RWPE2 (cell line): Measurements from ENCODE around the gene TTC32.

Source experiments
- ATAC-seq: fragments of 200-7000 bp; cut with Tn5 transposase; 3 replicates; pipeline ENCODE4 v1.9.1; 2021; ENCODE audit warnings: low read depth
- DNase-seq: peaks from one replicate; pipeline ENCODE4 v3.0.0-alpha.2; 2020; ENCODE audit warnings: low spot score
- H3K27ac ChIP-seq: fragments of 450-650 bp; 2 replicates; pipeline ENCODE4 v1.5.1; 2017; ENCODE audit warnings: mild to moderate bottlenecking; ENCODE audit not compliant: poor library complexity, severe bottlenecking
- H3K27me3 ChIP-seq: fragments of 250-450 bp; sonication (Bioruptor Pico); 2 replicates; pipeline ENCODE4 v1.5.1; 2021; ENCODE audit warnings: mild to moderate bottlenecking, moderate library complexity; ENCODE audit not compliant: insufficient read depth, poor library complexity, severe bottlenecking
- H3K36me3 ChIP-seq: fragments of 250-450 bp; sonication (Bioruptor Pico); 2 replicates; pipeline ENCODE4 v1.5.1; 2020; ENCODE audit warnings: low read depth, mild to moderate bottlenecking, moderate library complexity
- H3K4me1 ChIP-seq: fragments of 250-450 bp; sonication (Bioruptor Pico); 2 replicates; pipeline ENCODE4 v1.5.1; 2021; ENCODE audit warnings: mild to moderate bottlenecking, moderate library complexity; ENCODE audit not compliant: insufficient read depth, poor library complexity, severe bottlenecking
- H3K4me3 ChIP-seq: fragments of 250-450 bp; sonication (Bioruptor Pico); 2 replicates; pipeline ENCODE4 v1.5.1; 2021; ENCODE audit warnings: mild to moderate bottlenecking, moderate library complexity; ENCODE audit not compliant: severe bottlenecking
- H3K9me3 ChIP-seq: fragments of 250-450 bp; sonication (Bioruptor Pico); 2 replicates; pipeline ENCODE4 v1.5.1; 2021; ENCODE audit warnings: mild to moderate bottlenecking, moderate library complexity; ENCODE audit not compliant: severe bottlenecking
- TF ChIP-seq, protein P1 (sequence below): fragments of 450-650 bp; IDR thresholded peaks from one replicate; pipeline ENCODE4 v1.5.1; 2017; ENCODE audit warnings: mild to moderate bottlenecking, moderate library complexity; ENCODE audit not compliant: poor library complexity, severe bottlenecking

TTC32 gene

DNA sequence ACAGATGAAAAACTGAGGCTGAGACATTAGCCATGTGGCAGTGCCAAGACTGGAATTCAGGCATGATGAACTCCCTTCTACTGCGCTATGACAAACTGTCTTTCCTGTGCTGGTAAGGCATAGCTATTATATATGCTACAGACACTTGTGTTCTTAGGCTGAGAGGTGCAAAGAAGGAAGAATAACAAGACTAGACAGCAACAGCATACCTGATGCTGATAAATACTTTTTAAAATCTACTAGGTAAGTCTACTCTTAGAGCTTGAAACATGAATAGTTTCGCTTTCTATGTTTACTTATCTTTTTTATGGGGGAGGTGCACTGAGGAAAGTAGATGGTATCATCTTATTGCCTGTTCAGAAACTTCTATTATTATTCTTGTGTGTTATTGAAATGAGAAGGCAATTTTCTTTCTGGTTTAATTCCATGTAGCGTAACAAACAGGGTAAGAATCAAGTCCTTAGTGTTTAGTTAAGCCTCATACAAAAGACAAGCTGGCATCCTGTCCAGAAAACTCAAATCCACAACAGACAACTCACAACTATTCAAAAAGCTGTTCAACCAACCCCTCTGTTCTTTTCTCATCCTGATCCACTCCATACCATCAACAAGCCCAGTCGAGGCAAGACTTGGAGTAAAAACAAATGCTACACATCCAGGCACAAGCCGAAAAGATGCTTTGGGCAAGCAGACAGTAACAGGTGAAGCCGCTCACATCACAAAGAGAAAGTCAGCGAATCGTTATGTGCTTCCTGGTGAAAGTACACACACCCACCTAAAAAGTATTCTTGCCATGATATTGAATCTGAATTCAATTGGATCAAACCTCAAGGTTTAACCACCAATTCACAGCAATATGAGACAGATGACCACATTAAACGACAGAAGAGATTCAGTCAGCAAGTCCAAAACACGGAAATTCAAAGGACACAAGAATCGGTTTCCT, 1.5 kb downstream of the TTC32 start:
- Histone ChIP-seq H3K9me3 (no peaks in the 10 kb centered on the region), H3K27me3 (no peaks in the 10 kb centered on the region), H3K36me3 (peaks cover 19% of the 10 kb centered on the region), H3K4me1 (peaks cover 39% of the 10 kb centered on the region), H3K27ac (peak overlapping the region; percentile 77), H3K4me3 (peak overlapping the region; percentile 52)
- ATAC-seq: peak; percentile 7; the same call in 1 of the 3 replicates
- no peak for DNase-seq
- TF ChIP-seq, protein P1, sequence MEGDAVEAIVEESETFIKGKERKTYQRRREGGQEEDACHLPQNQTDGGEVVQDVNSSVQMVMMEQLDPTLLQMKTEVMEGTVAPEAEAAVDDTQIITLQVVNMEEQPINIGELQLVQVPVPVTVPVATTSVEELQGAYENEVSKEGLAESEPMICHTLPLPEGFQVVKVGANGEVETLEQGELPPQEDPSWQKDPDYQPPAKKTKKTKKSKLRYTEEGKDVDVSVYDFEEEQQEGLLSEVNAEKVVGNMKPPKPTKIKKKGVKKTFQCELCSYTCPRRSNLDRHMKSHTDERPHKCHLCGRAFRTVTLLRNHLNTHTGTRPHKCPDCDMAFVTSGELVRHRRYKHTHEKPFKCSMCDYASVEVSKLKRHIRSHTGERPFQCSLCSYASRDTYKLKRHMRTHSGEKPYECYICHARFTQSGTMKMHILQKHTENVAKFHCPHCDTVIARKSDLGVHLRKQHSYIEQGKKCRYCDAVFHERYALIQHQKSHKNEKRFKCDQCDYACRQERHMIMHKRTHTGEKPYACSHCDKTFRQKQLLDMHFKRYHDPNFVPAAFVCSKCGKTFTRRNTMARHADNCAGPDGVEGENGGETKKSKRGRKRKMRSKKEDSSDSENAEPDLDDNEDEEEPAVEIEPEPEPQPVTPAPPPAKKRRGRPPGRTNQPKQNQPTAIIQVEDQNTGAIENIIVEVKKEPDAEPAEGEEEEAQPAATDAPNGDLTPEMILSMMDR: no peak

GRCh38 chr2:19898592-19899329, 3.0 kb downstream of the TTC32 start:
- DNase-seq: no peak
- Histone ChIP-seq H3K36me3 (peaks cover 25% of the 10 kb centered on the region), H3K4me1 (peaks cover 40% of the 10 kb centered on the region), H3K4me3 (no peak overlapping the region), H3K27ac (no peak overlapping the region), H3K9me3 (no peaks in the 10 kb centered on the region), H3K27me3 (no peaks in the 10 kb centered on the region)
- ATAC-seq: no peak
- TF ChIP-seq, protein P1: no peak

DNA sequence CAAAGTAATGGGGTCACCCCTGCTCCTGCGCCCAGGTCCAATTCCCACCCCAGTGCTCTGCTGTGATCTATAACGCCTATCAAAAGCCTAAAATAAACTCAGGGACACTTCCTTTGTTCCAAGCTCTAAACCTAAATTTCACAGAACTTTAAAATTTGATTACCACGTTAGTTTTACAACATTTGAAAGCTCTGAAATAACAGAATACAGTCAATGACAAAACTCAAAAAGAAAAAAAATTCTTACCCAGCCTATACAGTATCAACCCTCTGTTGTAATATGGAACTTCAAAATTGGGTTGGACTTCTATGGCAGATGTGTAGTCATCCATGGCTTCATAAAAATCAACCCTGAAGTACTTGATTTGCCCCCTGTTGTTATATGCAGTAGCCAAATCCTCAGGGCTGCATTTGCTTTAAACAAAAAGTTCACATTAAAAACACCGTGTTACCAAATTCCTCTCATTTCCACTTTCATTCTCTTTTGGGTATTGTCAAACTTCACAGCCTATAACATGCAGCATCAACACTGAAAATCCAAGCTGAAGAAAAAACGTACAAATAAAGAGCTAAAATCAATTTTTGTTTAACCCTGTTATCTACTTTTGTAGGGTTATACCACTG, 4.0 kb downstream of the TTC32 start:
- TF ChIP-seq, protein P1: no peak
- DNase-seq (no peak), ATAC-seq (no peak)
- Histone ChIP-seq H3K27me3 (no peaks in the 10 kb centered on the region), H3K36me3 (peaks cover 25% of the 10 kb centered on the region), H3K4me1 (peaks cover 36% of the 10 kb centered on the region), H3K9me3 (no peaks in the 10 kb centered on the region), H3K27ac (no peak overlapping the region), H3K4me3 (no peak overlapping the region)

GRCh38 chr2:19895535-19895934, 6.2 kb downstream of the TTC32 start:
- no peak overlapping the region for H3K27ac ChIP-seq
- no peaks in the 10 kb centered on the region for H3K9me3 ChIP-seq
- DNase-seq (no peak), ATAC-seq (no peak)
- H3K36me3 ChIP-seq: peaks cover 25% of the 10 kb centered on the region
- H3K4me3 ChIP-seq: no peak overlapping the region
- no peaks in the 10 kb centered on the region for H3K27me3 ChIP-seq
- peaks cover 34% of the 10 kb centered on the region for H3K4me1 ChIP-seq
- TF ChIP-seq, protein P1: no peak
